GOT3 (cell line): ENCODE measurements around the gene SAG.

Experiments used
- DNase-seq: peaks from one replicate; lab custom pipeline; 2025; ENCODE audit warnings: mixed read lengths; lab: John Stamatoyannopoulos, UW

SAG gene

DNA sequence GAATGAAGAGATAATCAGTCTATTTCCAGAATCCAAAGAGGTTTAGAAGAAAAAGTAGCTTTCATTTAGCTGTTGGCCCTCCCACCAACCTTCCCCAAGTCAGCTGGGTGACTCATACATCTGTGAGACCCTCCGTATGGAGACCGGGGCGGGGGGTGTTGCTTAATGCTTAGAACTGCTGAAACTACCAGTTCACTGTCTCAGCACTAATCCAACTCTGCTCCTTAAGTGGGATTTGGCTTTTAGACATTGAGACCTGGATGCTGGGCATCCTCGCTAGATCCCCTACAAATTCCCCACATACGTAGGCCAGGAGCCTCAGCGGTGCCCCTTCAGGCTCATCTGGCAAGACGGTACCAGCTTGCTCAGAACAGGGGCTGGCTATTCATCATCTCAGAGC, at the start of gene SAG:
Gene SAG, plus strand, starts transcription at position 252 of the 400 bp plus-strand sequence. CDS start 1,374 bp downstream, outside the sequence.
- no peak for DNase-seq

DNA sequence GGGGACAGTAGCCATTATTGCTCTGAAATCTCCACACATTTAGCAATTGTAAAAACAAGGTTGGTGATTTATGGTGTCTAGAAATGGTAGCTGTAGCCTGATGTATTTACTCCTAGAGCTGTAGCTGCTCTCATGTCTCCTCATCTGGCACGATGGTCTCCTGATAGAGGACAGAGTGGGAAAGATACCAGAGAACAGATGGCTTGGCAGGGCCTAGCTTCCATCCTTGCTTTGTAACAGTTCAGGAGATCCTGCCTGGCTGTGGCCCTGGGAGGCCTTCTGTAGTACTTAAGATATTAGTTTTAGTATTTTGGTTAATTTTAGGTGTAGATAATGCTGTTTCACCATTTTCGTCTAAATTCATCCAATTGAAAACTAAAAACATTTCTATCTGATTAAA, 49.4 kb upstream of the SAG start:
- no peak for DNase-seq

DNA sequence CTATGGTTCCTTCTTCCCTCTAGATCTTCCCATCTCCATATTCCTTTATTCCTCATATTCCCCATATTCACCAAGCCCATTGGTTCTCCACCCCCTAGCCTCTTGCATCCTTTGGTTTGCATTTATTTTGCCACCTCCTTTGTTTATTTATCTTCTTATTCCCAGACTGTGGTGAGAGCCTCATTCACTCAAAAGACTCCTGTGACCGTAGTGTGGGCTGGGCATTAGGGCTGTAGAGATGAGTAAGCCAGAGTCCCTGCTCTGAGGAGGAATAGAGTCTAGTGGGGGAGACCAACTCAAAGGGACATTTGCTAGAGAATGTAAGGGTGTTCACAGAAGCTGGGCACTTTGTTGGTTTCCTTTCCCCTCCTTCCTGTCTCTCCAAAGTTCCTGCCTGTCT, 47.9 kb upstream of the SAG start:
- DNase-seq: no peak

- no peak for DNase-seq
These were observed 47.0 kb upstream of the SAG start for GRCh38 chr2:233260661-233261060.

- DNase-seq: no peak
These were observed 45.6 kb upstream of the SAG start for GRCh38 chr2:233261819-233262555.

- no peak for DNase-seq
These were observed 45.1 kb upstream of the SAG start for GRCh38 chr2:233262562-233262961.

- DNase-seq: no peak
These were observed 44.5 kb upstream of the SAG start for GRCh38 chr2:233263045-233263570.

DNA sequence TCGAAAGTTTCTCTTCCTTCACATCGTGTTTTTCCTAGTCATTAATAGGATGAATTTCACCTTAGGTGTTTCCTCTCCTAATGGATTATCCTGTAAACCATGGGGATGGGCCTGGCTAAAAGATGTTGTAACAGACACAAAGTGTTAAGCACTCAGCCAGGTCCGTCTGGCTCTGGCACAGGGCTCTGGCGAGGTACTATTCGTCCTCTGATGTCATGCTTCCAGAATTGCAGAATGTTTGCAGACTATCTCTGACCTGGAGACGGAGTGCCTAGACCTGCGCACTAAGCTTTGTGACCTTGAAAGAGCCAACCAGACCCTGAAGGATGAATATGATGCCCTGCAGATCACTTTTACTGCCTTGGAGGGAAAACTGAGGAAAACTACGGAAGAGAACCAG, 42.9 kb upstream of the SAG start:
- DNase-seq: no peak

GRCh38 chr2:233265899-233266431, 41.7 kb upstream of the SAG start:
- DNase-seq: no peak

GRCh38 chr2:233266481-233266880, 41.1 kb upstream of the SAG start:
- no peak for DNase-seq

DNA sequence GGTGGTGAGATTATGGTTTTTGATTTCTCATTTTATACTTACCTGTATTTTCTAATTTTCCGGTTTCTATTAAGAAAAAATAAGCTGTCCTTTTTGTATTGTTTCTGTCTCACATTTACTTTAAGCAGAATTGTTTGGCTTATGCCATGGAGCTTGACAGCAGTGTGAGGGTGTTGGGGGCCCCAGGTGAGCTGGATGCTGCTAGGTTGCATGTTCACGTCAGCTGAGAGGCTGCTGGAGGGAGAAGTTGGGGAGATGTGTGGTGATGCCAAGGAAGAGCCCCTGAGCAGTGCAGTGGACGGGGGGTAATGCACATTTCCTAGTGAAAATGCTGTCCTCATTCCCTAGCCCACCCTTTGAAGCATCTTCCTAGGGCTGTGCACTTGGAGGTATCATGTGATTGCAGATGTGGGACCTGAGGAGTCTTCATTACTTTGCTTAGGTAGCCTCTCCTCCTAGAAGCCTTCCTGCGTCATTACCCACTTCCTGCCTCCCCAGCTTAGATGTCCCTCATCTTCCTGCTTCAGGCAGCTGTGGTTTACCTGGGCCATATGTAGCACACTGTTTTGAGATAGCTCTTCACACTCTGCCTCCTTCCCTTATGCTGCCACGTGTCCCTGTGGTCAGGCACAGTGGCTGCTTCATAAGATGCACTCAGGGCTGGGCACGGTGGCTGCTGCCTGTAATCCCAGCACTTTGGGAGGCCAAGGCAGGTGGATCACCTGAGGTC, 39.9 kb upstream of the SAG start:
- no peak for DNase-seq

GRCh38 chr2:233270366-233270765, 37.2 kb upstream of the SAG start:
- DNase-seq: no peak

- DNase-seq: no peak
These were observed 36.7 kb upstream of the SAG start for GRCh38 chr2:233270951-233271350.

DNA sequence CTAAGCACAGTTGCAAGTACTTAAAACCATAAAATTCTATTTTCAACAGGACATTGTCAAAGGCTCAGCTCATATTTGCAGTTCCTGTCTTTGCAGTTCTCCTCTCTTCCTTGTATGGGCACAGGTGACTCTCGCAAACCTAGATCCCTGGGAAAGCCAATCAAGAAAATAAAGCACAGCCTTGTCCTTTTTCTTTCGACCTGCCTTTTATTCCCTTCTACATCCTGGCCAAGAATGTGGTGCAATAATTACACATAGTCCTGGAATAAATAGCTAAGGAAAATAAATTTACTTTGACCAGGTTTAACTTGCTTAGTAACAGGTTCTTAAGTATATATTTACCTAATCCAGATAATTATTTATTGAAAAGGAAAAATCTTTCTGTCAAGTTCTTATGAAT, 35.9 kb upstream of the SAG start:
- DNase-seq: no peak

- no peak for DNase-seq
These were observed 34.5 kb upstream of the SAG start for GRCh38 chr2:233273120-233273519.

DNA sequence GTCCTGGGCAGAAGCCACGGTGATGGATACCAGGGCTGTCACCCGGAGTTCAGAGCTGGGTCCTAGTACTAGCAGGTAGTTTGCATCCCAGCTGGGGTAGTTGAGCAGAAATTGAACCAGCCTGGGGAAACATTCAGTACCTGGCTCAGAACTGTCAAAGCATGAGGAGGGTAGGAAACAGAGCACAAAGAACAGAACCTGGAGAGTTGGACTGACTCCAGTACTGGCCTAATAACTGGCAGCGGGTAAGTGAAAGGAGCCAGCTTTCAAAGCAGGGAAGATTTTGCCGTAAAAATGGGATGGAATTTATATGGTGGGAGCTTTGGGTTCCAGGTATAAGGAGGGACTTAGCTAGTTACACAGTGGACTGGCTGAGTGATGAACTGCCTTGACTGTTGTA, 32.4 kb upstream of the SAG start:
- no peak for DNase-seq

DNA sequence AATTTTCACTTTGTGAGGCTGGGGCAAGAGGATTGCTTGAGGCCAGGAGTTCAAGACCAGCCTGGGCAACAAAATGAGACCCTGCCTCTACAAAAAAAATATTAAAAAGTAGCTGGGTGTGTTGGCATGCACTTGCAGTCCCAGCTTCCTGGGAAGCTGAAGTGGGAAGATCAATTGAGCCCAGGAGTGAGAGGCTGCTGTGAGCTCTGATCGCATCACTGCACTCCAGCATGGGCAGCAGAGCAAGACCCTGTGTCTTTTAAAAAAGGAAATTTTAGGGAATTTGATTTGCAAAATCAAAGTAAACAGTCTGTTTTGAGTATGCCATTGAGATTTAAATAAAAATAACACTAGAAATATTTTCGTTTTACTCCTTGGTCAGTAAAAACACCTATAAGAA, 28.7 kb upstream of the SAG start:
- no peak for DNase-seq

DNA sequence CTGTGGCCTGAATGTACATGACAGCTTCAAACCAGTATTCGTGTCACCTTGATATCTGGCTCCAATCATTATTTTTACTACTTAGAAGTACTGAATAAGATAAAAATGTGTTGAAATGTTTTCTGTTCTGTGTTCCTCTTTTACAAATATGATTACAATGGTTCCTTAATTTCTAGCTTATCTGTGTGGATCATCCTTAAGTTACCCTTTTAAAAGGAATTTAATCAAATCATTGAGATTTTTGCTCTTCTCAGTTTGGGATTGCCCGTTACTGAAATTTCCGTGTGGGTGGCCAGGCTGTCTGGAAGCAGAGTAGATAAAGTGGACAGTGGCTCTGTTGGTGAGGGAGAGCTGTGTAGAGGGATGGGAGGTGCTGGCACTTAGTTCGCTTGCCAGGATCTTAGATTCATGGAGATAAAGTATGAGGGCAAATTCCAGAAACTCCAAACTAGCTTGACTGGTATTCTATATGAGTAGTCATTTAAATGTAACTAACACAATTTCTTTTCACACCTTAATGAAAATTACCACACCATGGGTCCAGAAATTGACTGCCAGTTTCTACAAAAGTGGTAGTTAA, 27.4 kb upstream of the SAG start:
- no peak for DNase-seq

- DNase-seq: no peak
These were observed 26.1 kb upstream of the SAG start for GRCh38 chr2:233281553-233281952.

DNA sequence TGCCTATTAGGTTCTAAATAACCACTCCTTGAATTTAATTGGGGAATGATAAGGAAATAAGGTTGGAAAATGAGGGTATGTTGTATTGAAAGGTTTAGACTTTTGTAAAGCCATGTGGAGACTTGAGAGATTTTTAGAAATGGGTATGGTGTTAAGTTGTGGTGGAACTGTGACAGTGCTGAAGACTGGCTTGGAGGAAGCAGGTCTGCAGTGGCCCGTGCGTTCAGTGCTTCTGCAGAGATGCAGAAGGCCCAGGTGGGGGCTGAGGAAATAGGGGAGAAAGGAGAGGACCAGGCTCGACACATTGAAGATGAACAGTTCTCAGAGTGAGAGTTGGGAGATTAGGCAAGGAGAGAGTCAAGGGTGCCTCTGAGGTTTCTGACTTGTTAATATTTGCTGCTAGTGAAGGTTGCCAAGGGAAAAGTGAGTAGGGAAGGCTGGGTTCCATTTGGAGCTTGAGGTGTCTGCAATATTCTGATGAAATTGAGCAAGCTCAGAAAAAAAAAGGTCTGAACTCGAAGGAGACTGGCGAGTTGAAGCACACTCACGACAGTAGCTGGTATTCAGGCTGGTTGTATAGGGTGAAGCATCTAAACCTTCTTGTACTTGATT, 25.5 kb upstream of the SAG start:
- no peak for DNase-seq

GRCh38 chr2:233285921-233286320, 21.7 kb upstream of the SAG start:
- no peak for DNase-seq

- DNase-seq: no peak
These were observed 19.7 kb upstream of the SAG start for GRCh38 chr2:233287871-233288270.
